ENCODE results near the gene USP12. TPM values are rescaled to one million over a fixed set of nuclear protein-coding genes. Genes with fewer than 3 reads are reported as not detected.

USP12 gene
- total RNA-seq, 2 experiments from 2014 or later, result 9.9 to 27.6 TPM

- no peak overlapping the region for H3K4me2 ChIP-seq (ENCODE audit: low read length)
- H4K20me1 ChIP-seq (ENCODE audit: insufficient read depth, low read length), result peaks cover 7% of the 10 kb centered on the region; the same call in 1 of the 2 replicates
- no TSS peak for BruUV-seq (replicated peaks)
- no peak overlapping the region for H2AFZ ChIP-seq (ENCODE audit: low read length)
- DNase-seq (ENCODE audit: low spot score), result no peak
- no peaks in the 10 kb centered on the region for H3K4me1 ChIP-seq (ENCODE audit: insufficient read depth, low read length, poor library complexity, severe bottlenecking)
- H3K79me2 ChIP-seq (ENCODE audit: insufficient read depth, low read depth, low read length), result peaks cover 44% of the 10 kb centered on the region
- intact Hi-C loops (cut with micrococcal nuclease; ENCODE audit: unreplicated experiment), result no loop called here
- H3K36me3 ChIP-seq (ENCODE audit: insufficient read depth, low read length), result no peaks in the 10 kb centered on the region; the same call in 1 of the 2 replicates
- no peaks in the 10 kb centered on the region for H3K9me2 ChIP-seq (ENCODE audit: insufficient read depth, low read length)
- ChIA-PET POLR2A (interaction anchor here (0.6 to 1.6 kb wide), 4 partner anchors 10 to 85 kb away, joined by 3 to 7 read pairs (median 4); no protein-coding TSS in a partner anchor), CTCF (ENCODE audit: unreplicated experiment) (no interaction called here)
- H3K27ac ChIP-seq (ENCODE audit: low read depth, low read length, poor library complexity, severe bottlenecking), result no peak overlapping the region
- no peak overlapping the region for H3K4me3 ChIP-seq (ENCODE audit: low read depth, low read length, poor library complexity, severe bottlenecking)
- peaks cover 7% of the 10 kb centered on the region; the same call in 1 of the 2 replicates for H3K9me3 ChIP-seq (ENCODE audit: low read length)
- TF ChIP-seq EZH2phosphoT487 (IDR thresholded peaks at IDR 0.05; ENCODE audit: borderline replicate concordance, low read depth, low read length) (no peak), CTCF (conservative IDR thresholded peaks at IDR 0.05; ENCODE audit: low read length) (no peak)
Observed at GRCh38 chr13:27140060-27140459, 31.6 kb downstream of the USP12 start.

GRCh38 chr13:27139565-27139964 lies 32.0 kb downstream of the USP12 start:
- no peak for DNase-seq (ENCODE audit: low spot score)
- H3K9me2 ChIP-seq (ENCODE audit: insufficient read depth, low read length), result no peaks in the 10 kb centered on the region

More at GRCh38 chr13:27139565-27139964, 32.0 kb downstream of the USP12 start:
- ChIA-PET POLR2A (interaction anchor here (0.6 to 1.2 kb wide), 3 partner anchors 10 to 86 kb away, joined by 3 to 4 read pairs (median 3); no protein-coding TSS in a partner anchor), CTCF (ENCODE audit: unreplicated experiment) (no interaction called here)
- Histone ChIP-seq H3K4me1 (ENCODE audit: insufficient read depth, low read length, poor library complexity, severe bottlenecking) (no peaks in the 10 kb centered on the region), H2AFZ (ENCODE audit: low read length) (no peak overlapping the region), H3K27ac (ENCODE audit: low read depth, low read length, poor library complexity, severe bottlenecking) (no peak overlapping the region), H3K4me3 (ENCODE audit: low read depth, low read length, poor library complexity, severe bottlenecking) (no peak overlapping the region), H3K4me2 (ENCODE audit: low read length) (no peak overlapping the region), H3K79me2 (ENCODE audit: insufficient read depth, low read depth, low read length) (peaks cover 43% of the 10 kb centered on the region), H4K20me1 (ENCODE audit: insufficient read depth, low read length) (peaks cover 7% of the 10 kb centered on the region; the same call in 1 of the 2 replicates), H3K36me3 (ENCODE audit: insufficient read depth, low read length) (no peaks in the 10 kb centered on the region; the same call in 1 of the 2 replicates), H3K9me3 (ENCODE audit: low read length) (peaks cover 7% of the 10 kb centered on the region; the same call in 1 of the 2 replicates)
- no peak for TF ChIP-seq CTCF (conservative IDR thresholded peaks at IDR 0.05; ENCODE audit: low read length)
- no peak for TF ChIP-seq EZH2phosphoT487 (IDR thresholded peaks at IDR 0.05; ENCODE audit: borderline replicate concordance, low read depth, low read length)
- BruUV-seq (replicated peaks), result no TSS peak
- intact Hi-C loops (cut with micrococcal nuclease; ENCODE audit: unreplicated experiment), result no loop called here
